DMS 273 (cell line): ENCODE data around the gene APBB2.

Experiments used
- DNase-seq: peaks from one replicate; lab custom pipeline; 2025; ENCODE audit not compliant: unreplicated experiment; lab: John Stamatoyannopoulos, UW

The APBB2 gene

GRCh38 chr4:41216294-41217019 is 2.1 kb upstream of the APBB2 start:
- DNase-seq = peak; percentile 90

- DNase-seq = no peak
Measured at GRCh38 chr4:41215969-41216293, 1.6 kb upstream of the APBB2 start.

- no peak for DNase-seq
Measured at GRCh38 chr4:41215155-41215554, 813 bp upstream of the APBB2 start.

GRCh38 chr4:41214825-41215146 is 444 bp upstream of the APBB2 start:
- no peak for DNase-seq

- DNase-seq = peak; percentile 69
Measured at GRCh38 chr4:41213625-41214135, 662 bp downstream of the APBB2 start.

- peak; percentile 49 for DNase-seq
Measured at GRCh38 chr4:41212616-41213203, 1.6 kb downstream of the APBB2 start.

- DNase-seq = no peak
Measured at GRCh38 chr4:41211951-41212615, 2.3 kb downstream of the APBB2 start.

- DNase-seq = no peak
Measured at GRCh38 chr4:41209901-41210300, 4.4 kb downstream of the APBB2 start.

- no peak for DNase-seq
Measured at GRCh38 chr4:41209187-41209586, 5.2 kb downstream of the APBB2 start.

GRCh38 chr4:41207291-41207831 is 7.0 kb downstream of the APBB2 start:
- no peak for DNase-seq

GRCh38 chr4:41205854-41206460 is 8.4 kb downstream of the APBB2 start:
- DNase-seq = no peak

- DNase-seq = no peak
Measured at GRCh38 chr4:41205130-41205529, 9.2 kb downstream of the APBB2 start.

- DNase-seq = no peak
Measured at GRCh38 chr4:41204400-41204978, 9.9 kb downstream of the APBB2 start.

GRCh38 chr4:41203841-41204240 is 10.5 kb downstream of the APBB2 start:
- no peak for DNase-seq

- no peak for DNase-seq
Measured at GRCh38 chr4:41202820-41203568, 11.3 kb downstream of the APBB2 start.

- no peak for DNase-seq
Measured at GRCh38 chr4:41202356-41202755, 12.0 kb downstream of the APBB2 start.

GRCh38 chr4:41200486-41201017 is 13.8 kb downstream of the APBB2 start:
- no peak for DNase-seq

- DNase-seq = no peak
Measured at GRCh38 chr4:41199788-41200187, 14.6 kb downstream of the APBB2 start.

- DNase-seq = no peak
Measured at GRCh38 chr4:41197996-41198395, 16.3 kb downstream of the APBB2 start.

GRCh38 chr4:41197495-41197894 is 16.8 kb downstream of the APBB2 start:
- no peak for DNase-seq
